SK-N-SH treated with all-trans-retinoic acid at 6 μM for 48 hours (cell line): ENCODE results near the gene VN1R5.

Experiments used
- ATAC-seq: fragments of 200-7000 bp; cut with Tn5 transposase; 3 replicates; pipeline ENCODE4 v1.9.1; 2020; ENCODE audit warnings: mild to moderate bottlenecking, moderate library complexity
- ARNTL ChIP-seq: fragments of 450-650 bp; formaldehyde crosslinking; IDR thresholded peaks from 2 replicates; pipeline ENCODE4 v1.5.0; 2020; ENCODE audit warnings: low read depth, mild to moderate bottlenecking, moderate library complexity, borderline replicate concordance
- BACH2 ChIP-seq: fragments of 250-450 bp; sonication (Bioruptor Pico); IDR thresholded peaks from 2 replicates; pipeline ENCODE4 v1.9.0; 2021; ENCODE audit warnings: mild to moderate bottlenecking, borderline replicate concordance
- CREB5 ChIP-seq: fragments of 250-450 bp; sonication (Bioruptor Pico); IDR thresholded peaks from 2 replicates; pipeline ENCODE4 v1.5.1; 2020; ENCODE audit warnings: low read depth, mild to moderate bottlenecking, moderate library complexity
- CSRNP3 ChIP-seq: fragments of 250-450 bp; sonication (Bioruptor Pico); IDR thresholded peaks from 2 replicates; pipeline ENCODE4 v1.5.1; 2021; ENCODE audit warnings: mild to moderate bottlenecking, moderate library complexity
- GLIS3 ChIP-seq: fragments of 250-450 bp; sonication (Bioruptor Pico); IDR thresholded peaks from 2 replicates; pipeline ENCODE4 v1.5.0; 2020; ENCODE audit warnings: mild to moderate bottlenecking, moderate library complexity
- ISL1 ChIP-seq: fragments of 250-450 bp; sonication (Bioruptor Pico); IDR thresholded peaks from 2 replicates; pipeline ENCODE4 v2.1.2; 2022; ENCODE audit warnings: mild to moderate bottlenecking, moderate library complexity
- OSR1 ChIP-seq: fragments of 250-450 bp; sonication (Bioruptor Pico); IDR thresholded peaks from 2 replicates; pipeline ENCODE4 v1.8.0; 2022; ENCODE audit warnings: moderate library complexity, mild to moderate bottlenecking, inconsistent platforms
- PATZ1 ChIP-seq: fragments of 250-450 bp; sonication (Bioruptor Pico); IDR thresholded peaks from 2 replicates; pipeline ENCODE4 v1.8.0; 2020; ENCODE audit warnings: mild to moderate bottlenecking, moderate library complexity, borderline replicate concordance
- RARB ChIP-seq: fragments of 250-450 bp; sonication (Bioruptor Pico); IDR thresholded peaks from 2 replicates; pipeline ENCODE4 v1.8.0; 2021; ENCODE audit warnings: mild to moderate bottlenecking, moderate library complexity
- SNAI2 ChIP-seq: fragments of 250-450 bp; sonication (Bioruptor Pico); IDR thresholded peaks from 2 replicates; pipeline ENCODE4 v1.5.0; 2020; ENCODE audit warnings: mild to moderate bottlenecking, moderate library complexity
- TCF4 ChIP-seq: fragments of 250-450 bp; sonication (Bioruptor Pico); IDR thresholded peaks from 2 replicates; pipeline ENCODE4 v1.8.0; 2021; ENCODE audit warnings: mild to moderate bottlenecking, moderate library complexity, borderline replicate concordance
- TOX ChIP-seq: fragments of 250-450 bp; sonication (Bioruptor Pico); IDR thresholded peaks from 2 replicates; pipeline ENCODE4 v1.8.0; 2021; ENCODE audit warnings: mild to moderate bottlenecking, moderate library complexity, borderline replicate concordance
- ZC3H10 ChIP-seq: fragments of 250-450 bp; sonication (Bioruptor Pico); IDR thresholded peaks from 2 replicates; pipeline ENCODE4 v1.5.1; 2021; ENCODE audit warnings: mild to moderate bottlenecking, moderate library complexity
- ZFP3 ChIP-seq: fragments of 250-450 bp; sonication (Bioruptor Pico); IDR thresholded peaks from 2 replicates; pipeline ENCODE4 v1.5.0; 2020; ENCODE audit warnings: mild to moderate bottlenecking, moderate library complexity
- ZNF565 ChIP-seq: fragments of 450-650 bp; formaldehyde crosslinking; conservative IDR thresholded peaks from 2 replicates; pipeline ENCODE4 v1.5.0; 2020; ENCODE audit warnings: low read depth, mild to moderate bottlenecking, moderate library complexity
- ZNF70 ChIP-seq: fragments of 450-650 bp; formaldehyde crosslinking; IDR thresholded peaks from 2 replicates; pipeline ENCODE4 v1.5.0; 2020; ENCODE audit warnings: mild to moderate bottlenecking, moderate library complexity
- ZNF8 ChIP-seq: fragments of 450-650 bp; formaldehyde crosslinking; IDR thresholded peaks from 2 replicates; pipeline ENCODE4 v1.5.0; 2020; ENCODE audit warnings: mild to moderate bottlenecking, moderate library complexity
- TF ChIP-seq, protein P1 (sequence below): fragments of 250-450 bp; sonication (Bioruptor Pico); IDR thresholded peaks from 2 replicates; pipeline ENCODE4 v1.5.0; 2020; ENCODE audit warnings: mild to moderate bottlenecking, moderate library complexity
- TF ChIP-seq, protein P2 (sequence below): fragments of 250-450 bp; sonication (Bioruptor Pico); IDR thresholded peaks from 2 replicates; pipeline ENCODE4 v1.8.0; 2021; ENCODE audit warnings: low read depth, mild to moderate bottlenecking, moderate library complexity, borderline replicate concordance

VN1R5 gene

GRCh38 chr1:247297263-247298123 is 41.6 kb downstream of the VN1R5 start:
- no peak for TF ChIP-seq ISL1 (CRISPR knock-in tag)
- no peak for TF ChIP-seq GLIS3 (CRISPR knock-in tag)
- TF ChIP-seq ZFP3, result no peak
- no peak for TF ChIP-seq ZNF8

GRCh38 chr1:247298124-247298481 is 42.2 kb downstream of the VN1R5 start:
- TF ChIP-seq PATZ1 (CRISPR knock-in tag), result no peak
- TF ChIP-seq, all 23 proteins: peak for 0
- ATAC-seq, result no peak

More at GRCh38 chr1:247297263-247298123, 41.6 kb downstream of the VN1R5 start:
- no peak for ATAC-seq

DNA sequence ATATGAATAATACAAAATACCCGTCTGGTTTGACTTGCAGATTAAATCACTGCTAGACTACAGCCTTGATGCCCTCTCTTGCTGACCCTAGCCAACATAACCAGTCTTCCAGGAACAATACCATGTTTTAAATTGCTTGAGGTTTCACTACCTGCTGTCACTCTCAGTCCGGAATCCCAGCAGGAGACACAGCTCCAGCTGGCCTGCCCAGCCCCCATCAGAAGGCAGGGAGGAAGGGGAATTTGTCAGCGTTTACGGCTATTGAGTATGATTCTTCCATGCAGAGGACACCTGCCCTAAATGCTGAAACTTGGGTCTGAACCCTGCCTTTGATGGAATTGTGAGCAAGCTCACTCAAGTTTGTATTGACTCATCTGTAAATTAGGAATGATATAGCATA is 42.8 kb downstream of the VN1R5 start:
- ATAC-seq, result no peak
- TF ChIP-seq ZNF70 (CRISPR knock-in tag) (no peak), GLIS3 (CRISPR knock-in tag) (no peak), ZC3H10 (CRISPR knock-in tag) (no peak), ZFP3 (no peak), TCF4 (CRISPR knock-in tag) (no peak), SNAI2 (CRISPR knock-in tag) (no peak), CREB5 (CRISPR knock-in tag) (no peak), RARB (CRISPR knock-in tag) (no peak), TOX (CRISPR knock-in tag) (no peak), CSRNP3 (no peak), OSR1 (CRISPR knock-in tag) (no peak), ISL1 (CRISPR knock-in tag) (no peak), ARNTL (CRISPR knock-in tag) (no peak), BACH2 (CRISPR knock-in tag) (no peak), ZNF565 (CRISPR knock-in tag) (no peak)
- TF ChIP-seq, protein P1, sequence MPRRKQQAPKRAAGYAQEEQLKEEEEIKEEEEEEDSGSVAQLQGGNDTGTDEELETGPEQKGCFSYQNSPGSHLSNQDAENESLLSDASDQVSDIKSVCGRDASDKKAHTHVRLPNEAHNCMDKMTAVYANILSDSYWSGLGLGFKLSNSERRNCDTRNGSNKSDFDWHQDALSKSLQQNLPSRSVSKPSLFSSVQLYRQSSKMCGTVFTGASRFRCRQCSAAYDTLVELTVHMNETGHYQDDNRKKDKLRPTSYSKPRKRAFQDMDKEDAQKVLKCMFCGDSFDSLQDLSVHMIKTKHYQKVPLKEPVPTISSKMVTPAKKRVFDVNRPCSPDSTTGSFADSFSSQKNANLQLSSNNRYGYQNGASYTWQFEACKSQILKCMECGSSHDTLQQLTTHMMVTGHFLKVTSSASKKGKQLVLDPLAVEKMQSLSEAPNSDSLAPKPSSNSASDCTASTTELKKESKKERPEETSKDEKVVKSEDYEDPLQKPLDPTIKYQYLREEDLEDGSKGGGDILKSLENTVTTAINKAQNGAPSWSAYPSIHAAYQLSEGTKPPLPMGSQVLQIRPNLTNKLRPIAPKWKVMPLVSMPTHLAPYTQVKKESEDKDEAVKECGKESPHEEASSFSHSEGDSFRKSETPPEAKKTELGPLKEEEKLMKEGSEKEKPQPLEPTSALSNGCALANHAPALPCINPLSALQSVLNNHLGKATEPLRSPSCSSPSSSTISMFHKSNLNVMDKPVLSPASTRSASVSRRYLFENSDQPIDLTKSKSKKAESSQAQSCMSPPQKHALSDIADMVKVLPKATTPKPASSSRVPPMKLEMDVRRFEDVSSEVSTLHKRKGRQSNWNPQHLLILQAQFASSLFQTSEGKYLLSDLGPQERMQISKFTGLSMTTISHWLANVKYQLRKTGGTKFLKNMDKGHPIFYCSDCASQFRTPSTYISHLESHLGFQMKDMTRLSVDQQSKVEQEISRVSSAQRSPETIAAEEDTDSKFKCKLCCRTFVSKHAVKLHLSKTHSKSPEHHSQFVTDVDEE, result no peak
- TF ChIP-seq, protein P2, sequence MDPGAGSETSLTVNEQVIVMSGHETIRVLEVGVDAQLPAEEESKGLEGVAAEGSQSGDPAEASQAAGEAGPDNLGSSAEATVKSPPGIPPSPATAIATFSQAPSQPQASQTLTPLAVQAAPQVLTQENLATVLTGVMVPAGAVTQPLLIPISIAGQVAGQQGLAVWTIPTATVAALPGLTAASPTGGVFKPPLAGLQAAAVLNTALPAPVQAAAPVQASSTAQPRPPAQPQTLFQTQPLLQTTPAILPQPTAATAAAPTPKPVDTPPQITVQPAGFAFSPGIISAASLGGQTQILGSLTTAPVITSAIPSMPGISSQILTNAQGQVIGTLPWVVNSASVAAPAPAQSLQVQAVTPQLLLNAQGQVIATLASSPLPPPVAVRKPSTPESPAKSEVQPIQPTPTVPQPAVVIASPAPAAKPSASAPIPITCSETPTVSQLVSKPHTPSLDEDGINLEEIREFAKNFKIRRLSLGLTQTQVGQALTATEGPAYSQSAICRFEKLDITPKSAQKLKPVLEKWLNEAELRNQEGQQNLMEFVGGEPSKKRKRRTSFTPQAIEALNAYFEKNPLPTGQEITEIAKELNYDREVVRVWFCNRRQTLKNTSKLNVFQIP (CRISPR knock-in tag), result no peak
